KG1 (cell line): ENCODE measurements around the gene SIM2.

Experiments
- DNase-seq: peaks from one replicate; lab custom pipeline; 2025; lab: John Stamatoyannopoulos, UW

The SIM2 gene

DNA sequence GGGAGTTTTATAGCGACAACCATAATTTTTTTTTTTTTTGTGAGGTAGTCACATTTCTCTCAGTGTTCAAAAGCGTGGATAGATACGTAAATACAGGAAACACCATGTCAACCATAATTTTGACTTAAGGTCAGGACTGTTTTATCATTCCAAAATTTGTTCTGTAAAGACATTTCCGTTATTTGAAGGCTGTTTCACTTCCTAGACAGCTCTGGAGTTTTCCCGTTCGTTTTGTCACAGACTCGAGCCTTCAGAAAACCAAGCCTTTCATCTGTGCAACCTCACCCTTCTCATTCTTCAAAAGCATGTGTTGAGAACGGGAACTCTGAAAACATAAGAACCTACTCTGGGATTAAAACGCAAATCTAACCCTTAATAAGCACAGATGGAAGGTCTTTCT, 17.9 kb downstream of the SIM2 start:
- DNase-seq = no peak

DNA sequence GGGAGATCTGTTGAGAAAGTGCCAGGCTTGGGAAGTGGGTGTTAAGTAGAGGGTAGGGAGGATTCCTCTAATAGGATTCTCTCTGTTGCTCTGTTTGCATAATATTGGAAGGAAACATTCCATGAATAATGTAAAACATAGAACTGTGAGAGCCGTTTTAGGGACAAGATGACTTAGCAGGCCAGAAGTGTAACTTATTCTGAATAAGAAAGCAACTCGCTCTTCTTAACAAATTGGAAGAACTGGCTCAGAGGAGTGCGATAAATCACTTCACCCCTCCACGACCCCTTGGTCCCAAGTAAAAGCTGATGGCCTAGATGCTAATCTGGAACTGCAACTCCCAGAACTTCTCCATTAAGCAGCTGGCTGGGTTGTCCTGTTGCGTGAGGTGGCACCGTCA, 19.1 kb downstream of the SIM2 start:
- DNase-seq = no peak

DNA sequence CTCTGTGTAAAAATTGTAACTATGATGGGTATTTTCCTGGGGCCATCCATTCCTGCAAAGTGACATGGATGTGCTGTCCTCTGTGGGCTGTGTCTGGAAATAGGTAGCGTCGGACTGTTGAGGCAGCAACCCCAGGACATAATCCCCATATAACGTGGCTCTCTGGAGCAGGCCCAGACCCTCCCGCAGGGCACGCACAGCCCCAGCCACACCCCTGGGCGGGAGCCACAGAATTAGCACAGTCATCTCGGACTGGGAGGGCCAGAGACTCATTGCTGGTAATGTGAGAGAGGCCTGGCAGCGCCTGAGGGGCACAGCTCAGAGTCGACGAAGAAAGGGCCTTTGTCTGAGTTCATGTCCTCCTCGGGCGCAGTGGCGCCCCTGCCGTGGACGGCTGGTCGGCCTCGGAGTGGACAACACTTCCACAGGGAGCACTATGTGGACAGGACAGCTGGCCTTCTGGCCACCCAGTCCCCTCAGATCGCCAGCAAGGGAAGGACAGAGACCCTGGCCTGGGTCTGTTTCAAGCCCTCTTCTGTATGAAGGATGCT, 20.1 kb downstream of the SIM2 start:
- no peak for DNase-seq

DNA sequence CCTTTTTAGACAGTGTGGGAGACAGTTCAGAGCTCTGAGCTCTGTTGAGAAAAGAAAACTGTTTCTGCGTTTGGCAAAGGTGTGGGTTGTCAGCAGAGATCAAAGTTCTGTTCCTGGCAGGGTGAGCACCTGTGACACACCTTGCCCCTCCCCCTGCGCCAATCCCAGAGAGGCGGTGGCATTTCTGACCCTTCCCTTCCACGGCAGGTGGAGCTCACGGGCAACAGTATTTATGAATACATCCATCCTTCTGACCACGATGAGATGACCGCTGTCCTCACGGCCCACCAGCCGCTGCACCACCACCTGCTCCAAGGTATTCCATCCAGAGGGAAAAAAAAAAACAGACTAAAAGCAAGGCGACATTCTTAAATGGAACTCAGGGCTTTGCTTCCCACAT, 20.7 kb downstream of the SIM2 start:
- no peak for DNase-seq

DNA sequence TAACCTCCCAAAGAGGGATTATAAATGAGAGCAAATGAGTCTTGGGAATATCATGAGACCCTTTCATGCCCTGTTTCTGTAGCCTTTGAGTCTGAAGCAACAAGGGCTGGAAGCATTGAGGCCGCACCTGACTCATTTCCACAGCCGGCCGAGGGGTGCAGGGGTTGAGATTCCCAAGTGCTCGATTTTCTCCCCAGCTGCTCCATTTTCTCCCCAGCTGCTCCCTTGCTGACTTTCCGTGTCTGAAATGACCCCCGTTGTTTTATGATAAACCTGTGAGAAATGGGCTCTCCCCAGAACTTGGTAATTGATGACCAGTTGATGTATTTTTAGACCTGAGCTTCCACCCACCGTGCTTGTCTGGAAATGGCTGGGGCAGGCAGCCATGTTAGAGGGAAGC, 22.9 kb downstream of the SIM2 start:
- no peak for DNase-seq

DNA sequence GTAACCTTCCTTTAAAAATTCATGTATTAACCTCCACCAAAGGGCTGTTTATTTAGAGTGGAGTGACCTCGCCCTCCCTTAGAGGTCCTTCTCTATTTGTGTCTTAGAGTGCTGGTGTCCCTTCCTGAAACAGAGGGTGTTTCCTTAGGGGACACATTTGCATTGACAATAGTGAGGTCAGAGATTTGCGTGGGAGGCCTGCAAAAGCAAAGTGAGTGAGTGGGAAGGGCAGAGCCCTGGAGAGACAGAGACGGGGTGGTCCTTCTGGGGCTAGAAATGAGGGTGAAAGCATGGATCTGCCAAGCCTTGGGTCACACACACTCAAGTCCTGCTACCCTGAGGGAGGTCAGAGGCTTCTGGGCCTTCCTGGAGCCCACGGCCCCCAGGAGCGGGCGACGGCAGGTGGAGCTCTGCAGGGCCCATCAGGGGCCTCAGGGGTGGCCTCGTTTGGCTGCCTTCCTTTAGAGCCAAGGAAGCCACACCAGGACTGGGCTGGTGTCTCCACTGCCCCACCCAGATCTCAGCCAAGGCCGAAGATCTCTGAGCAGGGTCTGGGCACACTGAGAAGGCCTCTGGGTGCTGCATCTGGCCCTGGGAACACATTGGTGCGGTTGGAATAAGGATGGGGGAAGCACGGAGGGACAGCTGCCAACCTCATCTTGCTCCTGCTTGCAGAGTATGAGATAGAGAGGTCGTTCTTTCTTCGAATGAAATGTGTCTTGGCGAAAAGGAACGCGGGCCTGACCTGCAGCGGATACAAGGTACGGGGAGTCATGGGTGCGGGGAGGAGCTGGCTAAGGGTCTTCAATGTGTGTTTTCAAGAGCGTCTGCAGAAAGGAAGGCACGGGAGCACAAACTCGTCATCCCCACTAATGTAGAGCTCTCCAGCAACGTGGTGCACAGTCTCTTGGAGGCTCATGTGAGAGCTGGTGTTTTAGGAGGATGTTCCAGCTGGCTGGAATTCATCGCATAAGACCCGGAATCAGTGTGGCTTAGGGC, 23.8 kb downstream of the SIM2 start:
- DNase-seq = no peak

DNA sequence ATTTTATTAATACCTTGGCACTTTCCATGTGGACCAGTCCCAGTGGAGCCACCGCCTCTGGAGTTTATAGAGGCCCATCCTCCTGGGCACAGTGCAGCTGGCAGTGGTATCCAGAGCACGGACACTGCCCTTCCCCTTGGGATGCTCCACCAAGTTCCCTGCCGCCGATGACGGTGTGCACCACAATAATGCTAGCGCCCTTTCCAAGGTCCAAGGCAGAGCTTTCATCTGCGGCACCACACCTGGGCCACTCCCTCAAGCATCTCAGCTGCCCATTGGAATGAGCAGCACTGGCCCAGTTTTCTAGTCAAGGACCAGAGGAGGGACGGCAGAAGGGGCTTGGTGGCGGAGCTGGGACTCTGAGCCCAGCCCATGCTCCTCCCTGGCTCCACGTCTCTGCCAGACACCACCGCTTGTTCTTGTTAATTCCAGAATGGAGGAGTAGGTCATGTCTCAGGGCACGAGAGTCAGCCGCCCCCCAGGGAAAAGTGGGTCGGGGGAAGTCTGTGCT, 24.5 kb downstream of the SIM2 start:
- no peak for DNase-seq

DNA sequence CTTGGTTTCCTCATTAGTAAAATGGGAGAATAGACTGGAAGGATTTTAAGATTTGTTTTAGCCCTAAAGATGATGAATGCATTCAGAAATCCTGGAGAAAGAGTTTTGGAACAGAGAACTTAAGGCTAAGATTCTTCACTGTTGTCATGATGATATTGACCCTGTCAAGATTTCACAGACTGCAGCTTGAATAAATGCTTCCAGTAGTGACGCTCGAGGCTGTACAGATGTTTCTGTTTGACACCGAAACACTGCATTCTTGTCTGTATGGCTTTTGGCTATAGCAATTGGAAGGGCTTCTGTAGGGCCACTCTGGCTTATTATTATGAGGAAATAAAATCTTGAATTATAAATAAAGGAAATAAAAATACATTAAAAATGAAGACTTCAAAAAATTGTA, 25.7 kb downstream of the SIM2 start:
- no peak for DNase-seq

DNA sequence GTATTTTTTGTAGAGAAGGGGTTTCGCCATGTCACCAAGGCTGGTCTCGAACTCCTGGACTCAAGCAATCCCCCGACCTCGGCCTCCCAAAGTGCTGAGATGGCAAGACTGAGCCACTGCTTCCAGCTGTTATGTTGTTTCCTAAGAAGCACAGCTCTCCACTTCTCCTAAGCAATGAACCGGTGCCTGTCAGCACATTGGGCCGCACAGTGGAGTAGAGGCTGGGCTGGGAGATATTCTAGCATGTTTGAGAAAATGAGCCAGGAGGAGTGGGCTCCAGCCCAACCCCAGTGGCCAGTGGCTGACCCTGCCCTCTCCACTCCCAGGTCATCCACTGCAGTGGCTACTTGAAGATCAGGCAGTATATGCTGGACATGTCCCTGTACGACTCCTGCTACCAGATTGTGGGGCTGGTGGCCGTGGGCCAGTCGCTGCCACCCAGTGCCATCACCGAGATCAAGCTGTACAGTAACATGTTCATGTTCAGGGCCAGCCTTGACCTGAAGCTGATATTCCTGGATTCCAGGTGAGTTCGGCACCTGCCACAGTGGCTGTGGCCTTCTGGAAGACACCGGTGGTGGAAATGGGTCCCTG, 27.0 kb downstream of the SIM2 start:
- DNase-seq = no peak

DNA sequence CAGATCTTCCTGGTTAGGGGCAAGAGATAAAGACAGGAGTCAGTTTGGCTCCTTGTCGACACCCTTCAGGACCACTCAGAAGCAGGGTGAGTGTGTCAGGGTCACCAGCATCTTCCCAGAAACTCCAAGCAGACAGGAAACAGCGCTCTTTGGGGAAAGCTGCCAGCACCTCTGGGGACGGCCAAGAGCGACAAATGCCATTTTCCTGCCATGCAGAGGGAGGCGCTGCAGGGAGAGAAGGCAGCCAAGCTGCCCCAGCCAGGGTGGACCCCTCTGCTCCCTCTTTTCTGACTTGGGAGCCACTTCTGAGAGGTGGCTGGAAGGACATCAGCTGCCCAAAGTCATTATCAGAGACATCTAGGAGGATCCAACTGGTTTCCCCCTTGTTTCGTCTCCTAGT, 29.0 kb downstream of the SIM2 start:
- DNase-seq = no peak

DNA sequence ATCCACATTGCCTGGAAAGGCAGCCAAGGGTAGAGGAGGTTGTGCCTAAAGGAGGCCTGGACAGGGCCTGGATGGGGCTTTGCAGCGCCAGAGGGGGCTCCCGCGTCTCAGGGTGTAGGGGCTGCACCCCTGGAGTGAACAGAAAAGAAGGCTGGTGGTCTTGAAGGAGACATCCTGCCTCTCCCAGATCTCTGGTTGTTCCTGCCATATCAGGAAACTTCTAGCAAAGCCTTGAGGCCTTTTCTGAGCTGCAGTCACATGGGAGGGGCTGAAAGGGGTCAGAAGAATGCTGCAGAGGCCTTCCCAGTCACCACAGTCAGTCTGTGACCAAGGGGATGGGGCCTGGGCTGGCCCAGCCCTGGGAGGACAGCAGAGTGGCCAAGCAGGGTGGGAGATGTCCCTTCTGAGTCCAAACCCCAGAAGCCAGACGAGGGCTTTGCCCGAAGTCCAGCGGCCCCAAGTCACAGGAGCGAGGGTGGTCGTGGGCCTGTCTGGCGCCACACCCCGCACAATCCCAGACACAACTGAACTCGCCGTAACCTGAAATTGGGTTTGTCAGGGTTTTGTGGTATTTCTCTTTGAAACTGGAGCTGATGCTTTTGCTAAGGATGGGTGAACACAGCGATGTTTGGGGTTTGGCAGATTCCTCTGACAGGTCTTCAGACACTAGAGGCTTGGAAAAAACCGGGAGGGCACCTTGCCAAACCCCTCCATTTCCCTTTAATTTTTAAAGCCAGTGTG, 29.6 kb downstream of the SIM2 start:
- no peak for DNase-seq

DNA sequence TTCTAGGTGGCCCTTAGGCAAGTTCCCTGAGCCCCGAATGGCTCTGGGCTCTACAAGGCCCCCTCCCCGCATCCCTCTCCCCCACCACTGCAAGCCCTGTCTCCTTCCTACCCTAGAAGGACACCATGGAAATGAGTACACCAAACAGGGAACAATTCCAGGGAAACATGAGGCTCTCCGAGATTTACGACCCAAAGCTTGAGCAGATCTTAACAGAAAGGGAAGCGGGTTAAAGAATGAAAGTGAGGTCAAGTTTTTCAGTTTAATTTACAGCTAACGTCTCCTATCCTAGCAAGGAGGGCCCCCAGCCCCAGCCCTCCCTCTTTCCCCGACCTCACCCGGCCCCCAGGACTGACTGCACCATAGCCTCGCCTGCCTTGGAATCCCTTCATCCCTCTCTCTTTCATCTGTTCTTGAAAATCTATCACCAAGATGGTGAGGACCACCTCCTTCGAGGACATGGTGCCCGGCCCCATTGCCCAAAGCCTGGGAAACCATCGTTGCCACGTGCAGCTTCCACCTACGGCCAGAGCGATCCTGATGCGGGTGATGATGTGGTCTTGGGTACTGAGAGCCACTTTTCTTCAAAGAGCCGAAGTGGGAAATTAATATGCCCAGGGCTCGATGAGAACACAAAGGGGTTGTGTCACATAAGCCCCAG, 30.5 kb downstream of the SIM2 start:
- no peak for DNase-seq

DNA sequence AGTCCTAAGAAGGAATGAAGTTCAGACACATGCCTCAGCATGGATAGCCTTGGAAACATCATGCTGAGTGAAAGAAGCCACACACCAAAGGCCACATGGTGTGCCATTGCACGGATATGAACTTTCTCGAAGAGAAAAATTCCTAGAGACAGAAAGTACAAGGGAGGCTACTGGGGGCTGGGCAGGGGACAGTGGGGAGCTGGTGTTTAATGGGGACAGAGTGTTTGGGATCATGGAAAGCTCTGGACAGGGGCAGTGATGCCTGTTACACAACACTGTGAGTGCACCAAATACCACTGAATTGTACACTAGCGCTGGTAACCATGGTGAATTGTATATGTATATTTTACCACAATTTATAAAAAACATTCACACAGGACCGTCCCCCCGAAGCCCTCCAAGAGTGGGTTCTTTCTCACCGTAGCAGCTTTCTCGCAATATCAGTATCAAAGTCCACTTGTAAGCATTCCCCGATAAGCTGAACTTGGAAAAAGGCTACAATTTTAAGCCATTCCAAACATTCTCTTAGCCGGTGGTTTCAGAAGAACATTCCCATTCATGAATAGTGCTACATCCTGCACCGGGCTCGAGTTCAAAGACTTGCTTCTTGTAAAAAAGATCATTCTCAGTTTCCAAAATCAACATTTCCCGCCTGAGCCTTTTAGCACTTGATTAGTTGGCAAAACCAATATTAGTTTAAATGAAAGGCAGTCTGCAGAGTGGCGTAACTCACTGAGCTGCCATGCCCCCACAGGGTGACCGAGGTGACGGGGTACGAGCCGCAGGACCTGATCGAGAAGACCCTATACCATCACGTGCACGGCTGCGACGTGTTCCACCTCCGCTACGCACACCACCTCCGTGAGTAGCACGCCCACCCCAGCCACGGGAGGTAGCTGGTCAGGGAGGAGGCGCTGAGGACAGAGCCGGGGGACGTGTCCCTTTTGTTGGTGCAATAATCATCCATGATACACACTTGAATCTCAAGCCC, 31.7 kb downstream of the SIM2 start:
- DNase-seq = no peak

DNA sequence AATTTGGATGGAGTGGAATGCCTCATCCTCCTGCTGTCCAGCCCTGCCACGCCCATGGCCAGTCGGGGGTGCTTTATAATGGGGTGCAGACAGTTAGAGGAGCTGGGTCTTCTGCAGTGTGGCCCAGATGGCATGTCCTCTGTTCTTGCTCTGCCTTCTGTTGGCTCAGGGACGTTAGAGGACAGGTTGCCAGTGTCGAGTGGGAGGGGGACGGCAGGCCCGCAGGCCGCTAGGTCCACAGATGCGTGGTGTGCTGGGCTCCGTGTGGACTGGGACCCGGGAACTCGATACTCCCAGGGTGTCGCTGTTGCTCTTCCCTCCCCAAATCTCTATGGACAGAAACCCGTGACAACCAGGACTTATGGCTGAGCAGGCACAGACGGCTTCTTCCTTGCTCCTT, 33.3 kb downstream of the SIM2 start:
- no peak for DNase-seq

DNA sequence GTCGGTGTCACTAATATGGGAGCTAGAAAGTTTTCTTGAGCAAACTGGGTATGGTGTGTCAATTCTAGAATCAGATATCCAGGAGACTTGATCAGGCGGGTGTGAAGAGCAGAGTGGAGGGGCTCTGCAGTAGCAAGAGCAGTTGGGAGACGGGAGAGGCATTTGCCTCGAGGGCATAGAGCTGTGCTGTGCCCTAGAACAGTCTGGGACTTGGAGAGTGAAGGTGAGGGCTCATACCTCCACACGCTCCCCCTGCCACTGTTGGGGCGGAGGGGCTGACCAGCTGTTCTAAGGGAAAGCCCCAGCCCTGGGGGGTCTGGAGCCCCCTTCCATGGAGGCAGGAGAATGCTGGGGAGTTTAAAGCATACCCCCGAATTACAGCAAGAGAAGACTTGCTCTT, 33.8 kb downstream of the SIM2 start:
- no peak for DNase-seq

DNA sequence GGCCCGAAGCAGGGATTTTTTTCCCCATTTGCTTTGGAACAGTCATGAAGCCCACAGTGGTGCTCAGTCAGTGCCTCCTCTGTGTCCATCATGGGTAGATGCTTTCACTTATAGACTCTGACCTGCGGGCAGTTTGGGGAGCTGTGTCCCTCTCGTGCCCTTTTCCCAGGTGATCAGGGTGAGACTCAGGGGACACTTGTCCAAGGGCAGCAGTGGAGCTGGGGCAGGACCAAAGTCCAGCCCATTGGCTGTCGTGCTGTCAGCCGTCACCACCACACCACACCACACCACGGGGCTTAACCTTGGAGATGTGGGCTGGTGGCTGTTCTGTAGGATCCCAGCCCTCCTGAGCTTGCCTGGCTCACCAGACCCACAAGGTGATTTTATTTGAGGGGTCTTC, 34.9 kb downstream of the SIM2 start:
- DNase-seq = no peak

DNA sequence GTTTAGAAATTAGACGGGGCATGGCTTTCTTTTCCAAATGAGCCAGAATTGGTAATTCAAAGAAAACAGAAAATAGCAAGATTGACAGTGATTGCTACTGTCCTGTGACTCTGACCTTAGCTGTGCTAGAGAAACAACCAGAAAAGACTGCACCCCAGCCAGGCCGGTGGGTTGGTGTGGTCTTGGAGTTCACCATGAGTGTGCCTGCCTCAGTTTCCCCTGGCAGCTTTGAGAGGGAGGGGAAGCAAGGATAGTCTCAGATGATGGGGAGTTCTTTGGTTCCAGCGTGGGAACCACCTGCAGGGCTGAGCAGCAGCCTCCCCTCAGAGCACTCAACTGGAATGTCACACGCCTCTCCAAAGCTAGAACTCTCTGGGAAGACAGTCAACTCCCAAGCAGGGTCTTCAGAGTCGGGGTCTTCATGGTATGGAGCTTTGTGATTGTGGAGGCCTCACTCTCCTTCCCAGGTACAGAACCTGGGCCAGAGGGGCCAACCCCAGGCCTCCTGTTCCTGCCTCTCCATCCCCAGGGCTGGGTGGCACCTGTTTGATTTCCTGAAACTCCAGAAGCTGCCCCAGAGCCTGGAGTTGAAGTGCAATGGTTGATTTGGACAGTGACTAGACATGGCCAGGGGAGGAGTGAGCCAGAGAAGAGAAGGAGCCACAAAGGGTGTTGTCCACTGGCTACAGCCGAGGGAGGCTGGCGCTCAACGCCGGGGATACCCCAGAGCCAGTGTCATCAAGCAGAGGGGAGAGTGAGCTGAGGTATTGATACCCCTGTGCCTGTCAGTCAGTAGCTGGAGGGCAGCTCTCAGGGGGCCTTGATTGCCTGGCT, 35.7 kb downstream of the SIM2 start:
- no peak for DNase-seq

DNA sequence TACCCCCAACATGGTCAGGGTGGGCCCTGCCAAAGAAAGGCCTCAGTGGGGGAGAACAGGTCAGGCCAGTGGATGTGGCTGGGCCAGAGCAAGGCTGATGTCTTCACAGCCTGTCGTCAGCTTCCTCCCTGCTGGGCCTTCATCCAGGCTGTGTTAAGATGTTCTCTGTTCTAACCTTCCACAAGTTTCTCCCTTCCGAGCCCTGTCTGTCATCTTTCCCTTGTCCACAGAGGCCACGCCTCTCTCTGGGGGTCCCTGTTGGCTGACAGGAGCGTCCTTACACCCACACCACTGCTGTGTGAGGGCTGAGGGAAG, 36.2 kb downstream of the SIM2 start:
- DNase-seq = no peak

DNA sequence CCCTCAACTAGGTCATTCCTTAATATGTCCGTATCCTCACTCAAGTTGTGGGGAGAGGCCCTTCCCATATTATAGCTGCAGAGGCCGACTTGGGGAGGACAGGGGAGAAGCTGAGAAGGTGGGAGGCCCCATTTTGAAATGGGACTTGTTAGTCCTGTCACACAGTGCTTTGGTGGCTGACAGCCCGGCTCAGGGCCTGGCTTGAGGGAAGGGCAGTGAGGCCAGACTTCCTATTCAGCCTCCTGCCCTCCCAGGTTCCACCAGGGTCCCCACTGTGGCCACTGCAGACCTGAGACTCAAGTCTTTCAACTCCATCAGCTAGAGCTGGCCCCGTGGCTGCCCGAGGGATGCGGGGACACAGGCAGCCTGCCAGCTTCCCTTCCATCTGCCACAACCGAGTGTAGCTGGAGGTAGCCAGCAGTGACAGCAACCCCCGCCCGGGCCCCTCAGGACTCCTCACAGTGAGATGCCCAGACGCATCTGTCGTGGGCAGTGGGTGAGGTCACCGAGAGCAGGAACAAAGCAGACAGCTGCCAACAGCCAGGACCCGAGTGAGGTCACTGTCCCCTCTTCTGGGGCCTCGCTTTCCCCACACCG, 36.9 kb downstream of the SIM2 start:
- DNase-seq = no peak
